Right atrium auricular region (tissue), 2 donors: Measurements from ENCODE around the gene PPL. TPM values are rescaled to one million over a fixed set of nuclear protein-coding genes. Genes with fewer than 3 reads are reported as not detected.

Source experiments
- DNase-seq: peaks from one replicate; pipeline ENCODE4 v3.0.0-alpha.2; 2019; ENCODE audit warnings: low spot score
- H3K27ac ChIP-seq, 2 donors: fragments of 200-600 bp; sonication (generic); 1 replicate in 1 of 2; 2 replicates in 1 of 2; pipeline ENCODE4 v1.5.1; 2016 to 2019
- H3K27me3 ChIP-seq, 2 donors: fragments of 200-600 bp; sonication (generic); one replicate each; pipeline versions ENCODE4 v1.5.1 to v1.6.0; 2017 to 2019
- H3K36me3 ChIP-seq: fragments of 200-600 bp; sonication (generic); one replicate; pipeline ENCODE4 v1.5.1; 2016
- H3K4me1 ChIP-seq, 2 donors: fragments of 200-600 bp; sonication (generic); one replicate each; pipeline versions ENCODE4 v1.5.1 to v1.6.0; 2017 to 2019
- H3K4me3 ChIP-seq, 2 donors: fragments of 200-600 bp; sonication (generic); 1 replicate in 1 of 2; 2 replicates in 1 of 2; pipeline ENCODE4 v1.5.1; 2017 to 2019; ENCODE audit warnings: mild to moderate bottlenecking in 1 of 2, moderate library complexity in 1 of 2
- H3K9me3 ChIP-seq, 2 donors: fragments of 200-600 bp; sonication (generic); one replicate each; pipeline ENCODE4 v1.5.1; 2019
- total RNA-seq, 2 donors: library from RNA; depleted of rRNA; stranded (reverse); fragments of >200 nt; gene quantifications; one replicate each; pipeline ENCODE4 v1.1.0, GENCODE V29; 2016
- TF ChIP-seq, protein P1 (sequence below), 2 donors: fragments of 200-600 bp; sonication (generic); IDR thresholded peaks; one replicate each; pipeline ENCODE4 v1.5.1; 2019; ENCODE audit warnings: antibody characterized with exemption in 2 of 2

The PPL gene
- total RNA-seq, 2 donors from 2014 or later = 7.5 to 17.1 TPM

- peaks cover 0 to 6% of the 10 kb centered on the region in 2 donors for H3K4me1 ChIP-seq
- H3K4me3 ChIP-seq = no peak overlapping the region
- DNase-seq = no peak
- H3K27me3 ChIP-seq = no peaks in the 10 kb centered on the region
- no peak overlapping the region for H3K27ac ChIP-seq
- TF ChIP-seq, protein P1, sequence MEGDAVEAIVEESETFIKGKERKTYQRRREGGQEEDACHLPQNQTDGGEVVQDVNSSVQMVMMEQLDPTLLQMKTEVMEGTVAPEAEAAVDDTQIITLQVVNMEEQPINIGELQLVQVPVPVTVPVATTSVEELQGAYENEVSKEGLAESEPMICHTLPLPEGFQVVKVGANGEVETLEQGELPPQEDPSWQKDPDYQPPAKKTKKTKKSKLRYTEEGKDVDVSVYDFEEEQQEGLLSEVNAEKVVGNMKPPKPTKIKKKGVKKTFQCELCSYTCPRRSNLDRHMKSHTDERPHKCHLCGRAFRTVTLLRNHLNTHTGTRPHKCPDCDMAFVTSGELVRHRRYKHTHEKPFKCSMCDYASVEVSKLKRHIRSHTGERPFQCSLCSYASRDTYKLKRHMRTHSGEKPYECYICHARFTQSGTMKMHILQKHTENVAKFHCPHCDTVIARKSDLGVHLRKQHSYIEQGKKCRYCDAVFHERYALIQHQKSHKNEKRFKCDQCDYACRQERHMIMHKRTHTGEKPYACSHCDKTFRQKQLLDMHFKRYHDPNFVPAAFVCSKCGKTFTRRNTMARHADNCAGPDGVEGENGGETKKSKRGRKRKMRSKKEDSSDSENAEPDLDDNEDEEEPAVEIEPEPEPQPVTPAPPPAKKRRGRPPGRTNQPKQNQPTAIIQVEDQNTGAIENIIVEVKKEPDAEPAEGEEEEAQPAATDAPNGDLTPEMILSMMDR (IDR thresholded peaks at IDR 0.05) = no peak
- no peaks in the 10 kb centered on the region for H3K9me3 ChIP-seq
- H3K36me3 ChIP-seq = no peaks in the 10 kb centered on the region
Observed at GRCh38 chr16:4979736-4980660, 43.0 kb upstream of the PPL start.

DNA sequence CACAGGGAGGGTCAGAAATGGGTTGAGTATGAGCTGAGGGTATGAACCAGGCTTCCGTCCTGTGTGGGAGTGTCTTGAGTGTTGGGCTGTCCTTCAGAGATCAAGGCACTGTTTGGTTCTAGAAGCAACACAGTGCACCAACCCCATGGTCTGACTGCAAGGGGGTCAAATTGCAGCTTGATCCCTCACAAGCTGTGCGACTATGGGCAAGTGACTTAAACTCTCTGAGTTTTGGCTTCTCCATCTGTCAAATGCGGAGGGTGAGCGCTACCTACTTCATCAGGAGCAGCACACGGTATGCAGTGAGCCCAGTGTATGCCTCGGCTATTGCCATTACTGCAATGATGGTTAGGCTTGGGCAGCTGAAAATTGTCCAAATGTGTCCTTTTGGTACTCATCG, 42.2 kb upstream of the PPL start:
- DNase-seq = no peak
- Histone ChIP-seq H3K27me3 (no peaks in the 10 kb centered on the region), H3K27ac (no peak overlapping the region), H3K9me3 (no peaks in the 10 kb centered on the region), H3K4me3 (no peak overlapping the region), H3K36me3 (no peaks in the 10 kb centered on the region), H3K4me1 (peaks cover 0 to 6% of the 10 kb centered on the region in 2 donors)
- TF ChIP-seq, protein P1 (IDR thresholded peaks at IDR 0.05) = no peak

DNA sequence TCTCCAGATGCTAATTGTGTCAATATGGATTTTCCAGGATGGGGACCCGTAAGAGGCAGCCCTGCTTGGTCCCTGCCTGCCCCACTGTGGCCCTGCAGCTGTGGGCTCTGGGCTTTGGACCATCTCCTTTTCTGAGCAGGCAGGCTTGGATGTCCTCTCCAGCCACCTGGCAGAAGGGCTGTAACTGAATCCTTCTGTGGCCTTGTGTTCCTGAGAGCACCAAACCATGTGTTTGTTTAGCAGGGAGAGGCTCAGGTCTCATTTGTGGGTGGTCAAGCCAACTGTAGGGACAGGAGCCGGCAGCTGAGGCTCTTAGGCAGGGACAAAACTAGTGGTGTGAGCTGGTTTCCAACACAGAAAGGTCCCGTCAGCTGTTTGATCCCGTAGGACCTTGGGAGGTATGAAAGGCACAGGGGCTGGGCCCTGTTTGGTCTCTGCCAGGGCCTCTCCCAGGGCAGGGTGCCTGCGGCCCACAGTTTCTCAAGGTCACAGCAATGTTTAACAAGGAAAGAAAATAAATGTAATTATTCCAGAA, 39.7 kb upstream of the PPL start:
- H3K27ac ChIP-seq = no peak overlapping the region
- no peaks in the 10 kb centered on the region for H3K36me3 ChIP-seq
- DNase-seq = no peak
- H3K27me3 ChIP-seq = no peaks in the 10 kb centered on the region
- TF ChIP-seq, protein P1 (IDR thresholded peaks at IDR 0.05) = no peak
- H3K4me1 ChIP-seq = no peaks in the 10 kb centered on the region
- no peak overlapping the region for H3K4me3 ChIP-seq
- H3K9me3 ChIP-seq = no peaks in the 10 kb centered on the region

- Histone ChIP-seq H3K27ac (no peak overlapping the region), H3K9me3 (no peaks in the 10 kb centered on the region), H3K4me1 (no peaks in the 10 kb centered on the region), H3K27me3 (no peaks in the 10 kb centered on the region), H3K4me3 (no peak overlapping the region), H3K36me3 (no peaks in the 10 kb centered on the region)
- TF ChIP-seq, protein P1 (IDR thresholded peaks at IDR 0.05) = no peak
- no peak for DNase-seq
Observed at GRCh38 chr16:4976079-4976478, 39.1 kb upstream of the PPL start.

DNA sequence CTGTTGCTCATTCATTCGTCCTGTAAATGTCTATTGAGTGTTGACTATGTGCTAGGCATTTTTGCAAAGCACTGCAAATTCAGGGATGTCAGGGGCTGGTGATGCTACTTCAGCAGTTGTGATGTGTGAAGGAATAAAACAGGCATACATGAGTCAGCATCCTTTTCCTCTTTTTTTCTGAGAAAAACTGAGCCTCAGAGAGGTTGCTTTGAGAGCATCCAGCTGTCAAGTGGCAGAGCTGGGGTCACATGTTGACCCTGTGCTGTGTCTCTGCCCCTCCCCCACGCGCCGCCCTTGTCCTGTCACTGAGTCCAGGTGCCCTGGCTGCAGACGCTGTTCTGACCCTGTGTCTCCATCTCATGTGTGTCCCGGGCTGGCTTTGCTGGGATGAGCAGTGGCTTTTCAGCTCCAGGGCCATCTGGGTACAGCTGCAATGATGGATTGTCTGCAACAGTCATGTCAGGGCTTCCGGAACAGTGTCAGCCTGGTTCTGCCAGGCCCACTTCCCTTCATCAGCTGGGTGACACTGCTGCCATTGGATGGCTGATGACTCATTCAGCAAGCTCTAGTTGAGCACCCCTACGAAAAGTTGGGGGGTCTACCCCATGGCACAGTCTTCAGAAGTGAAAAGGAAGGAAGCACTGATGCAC, 36.1 kb upstream of the PPL start:
- Histone ChIP-seq H3K4me3 (no peak overlapping the region), H3K36me3 (no peaks in the 10 kb centered on the region), H3K27ac (no peak overlapping the region), H3K27me3 (no peaks in the 10 kb centered on the region), H3K9me3 (no peaks in the 10 kb centered on the region), H3K4me1 (no peaks in the 10 kb centered on the region)
- no peak for DNase-seq
- TF ChIP-seq, protein P1 (IDR thresholded peaks at IDR 0.05) = no peak
